Activated CD8-positive, alpha-beta T cell treated with anti-CD3 and anti-CD28 coated beads for 36 hours (primary cell): Measurements from ENCODE around the gene SEC63. TPM values are rescaled to one million over a fixed set of nuclear protein-coding genes. Genes with fewer than 3 reads are reported as not detected.

Source experiments
- ATAC-seq: fragments of 200-7000 bp; cut with Tn5 transposase; one replicate; pipeline ENCODE4 v1.10.0; 2021; ENCODE audit warnings: mild to moderate bottlenecking, moderate library complexity
- CTCF ChIA-PET: fragments of 350-600 bp; sonication (Branson Sonifier 250); formaldehyde crosslinking; loops from one replicate; lab custom pipeline; 2021; ENCODE audit warnings: antibody characterized with exemption; lab: Charles Lee
- POLR2A ChIA-PET: fragments of 350-600 bp; sonication (Branson Sonifier 250); formaldehyde crosslinking; loops from one replicate; lab custom pipeline; 2021; ENCODE audit warnings: antibody characterized with exemption; lab: Charles Lee
- DNase-seq: peaks from one replicate; pipeline ENCODE4 v3.0.0-alpha.2; 2020
- H3K27ac Mint-ChIP-seq: one replicate; pipeline ENCODE4 v1.8.0; 2021; ENCODE audit warnings: mild to moderate bottlenecking, mixed read lengths
- H3K27me3 Mint-ChIP-seq: one replicate; pipeline ENCODE4 v1.8.0; 2021; ENCODE audit warnings: mixed read lengths
- H3K36me3 Mint-ChIP-seq: one replicate; pipeline ENCODE4 v1.8.0; 2021; ENCODE audit warnings: low read depth, mixed read lengths
- H3K4me1 Mint-ChIP-seq: one replicate; pipeline ENCODE4 v1.8.0; 2021; ENCODE audit warnings: low read depth, mixed read lengths
- H3K4me3 Mint-ChIP-seq: one replicate; pipeline ENCODE4 v1.8.0; 2021; ENCODE audit warnings: mild to moderate bottlenecking, moderate library complexity, mixed read lengths
- H3K9me3 Mint-ChIP-seq: one replicate; pipeline ENCODE4 v1.8.0; 2021; ENCODE audit warnings: mixed read lengths
- CTCF ChIP-seq: fragments of 200-600 bp; IDR thresholded peaks from one replicate; pipeline ENCODE4 v1.8.0; 2022; ENCODE audit warnings: antibody characterized with exemption, mild to moderate bottlenecking
- intact Hi-C: fragments of 100-400 bp; cut with micrococcal nuclease; formaldehyde crosslinking; loops from one replicate; pipeline ENCODE4 v1.10.0; 2022
- total RNA-seq, 2 experiments: library from RNA; stranded (reverse); gene quantifications; one replicate each; pipeline ENCODE4 v1.2.3, GENCODE V29; 2021

The SEC63 gene
- total RNA-seq, 2 experiments from 2014 or later: 89.9 to 90.7 TPM

- POLR2A ChIA-PET: interaction anchor here (0.8 to 7.4 kb wide), 16 partner anchors 10 to 258 kb away, joined by 3 to 43 read pairs (median 5); no protein-coding TSS in a partner anchor
- H3K27me3 Mint-ChIP-seq: no peaks in the 10 kb centered on the region
- CTCF ChIA-PET: interaction anchor here (0.6 to 4.4 kb wide), 13 partner anchors 9 to 109 kb away, joined by 3 to 52 read pairs (median 4); no protein-coding TSS in a partner anchor
Observed at GRCh38 chr6:107822176-107823046, 135.6 kb downstream of the SEC63 start.

GRCh38 chr6:107821591-107821990 is 136.4 kb downstream of the SEC63 start:
- ATAC-seq: no peak
- DNase-seq: no peak
- Mint-ChIP-seq H3K27ac (peak overlapping the region; percentile 94), H3K9me3 (no peaks in the 10 kb centered on the region), H3K36me3 (peaks cover 9% of the 10 kb centered on the region), H3K4me1 (peaks cover 77% of the 10 kb centered on the region), H3K4me3 (peak overlapping the region; percentile 88), H3K27me3 (no peaks in the 10 kb centered on the region)
- CTCF ChIA-PET: interaction anchor here (1.1 to 4.4 kb wide), 10 partner anchors 10 to 118 kb away, joined by 3 to 52 read pairs (median 4); no protein-coding TSS in a partner anchor
- POLR2A ChIA-PET: interaction anchor here (0.8 to 7.4 kb wide), 8 partner anchors 9 to 259 kb away, joined by 3 to 43 read pairs (median 10); no protein-coding TSS in a partner anchor
- TF ChIP-seq CTCF: no peak
- intact Hi-C loops: loop anchor here (5.0 kb wide), 3 partner anchors 34 to 109 kb away; no protein-coding TSS in a partner anchor

More at GRCh38 chr6:107822176-107823046, 135.6 kb downstream of the SEC63 start:
- Mint-ChIP-seq H3K27ac (peak overlapping the region; percentile 94), H3K4me1 (peaks cover 70% of the 10 kb centered on the region), H3K4me3 (peak overlapping the region; percentile 88), H3K36me3 (peaks cover 9% of the 10 kb centered on the region), H3K9me3 (no peaks in the 10 kb centered on the region)
- TF ChIP-seq CTCF: no peak
- DNase-seq: peak; percentile 70
- peak; percentile 24 for ATAC-seq
- intact Hi-C loops: loop anchor here (5.0 kb wide), 3 partner anchors 35 to 110 kb away; no protein-coding TSS in a partner anchor

- intact Hi-C loops: loop anchor here (5.0 kb wide), 3 partner anchors 33 to 108 kb away; no protein-coding TSS in a partner anchor
- POLR2A ChIA-PET: interaction anchor here (0.9 to 7.4 kb wide), 5 partner anchors 9 to 89 kb away, joined by 3 to 43 read pairs (median 14); no protein-coding TSS in a partner anchor
- Mint-ChIP-seq H3K4me3 (peak overlapping the region; percentile 88), H3K27ac (peak overlapping the region; percentile 94), H3K27me3 (no peaks in the 10 kb centered on the region), H3K36me3 (peaks cover 9% of the 10 kb centered on the region), H3K4me1 (peaks cover 82% of the 10 kb centered on the region), H3K9me3 (no peaks in the 10 kb centered on the region)
- ATAC-seq: peak; percentile 7
- no peak for TF ChIP-seq CTCF
- CTCF ChIA-PET: interaction anchor here (1.1 to 7.1 kb wide), 9 partner anchors 9 to 117 kb away, joined by 3 to 52 read pairs (median 4); no protein-coding TSS in a partner anchor
- peak; percentile 58 for DNase-seq
Observed at GRCh38 chr6:107820338-107821261, 137.4 kb downstream of the SEC63 start.

- peak; percentile 60 for DNase-seq
- Mint-ChIP-seq H3K4me1 (peaks cover 80% of the 10 kb centered on the region), H3K27me3 (no peaks in the 10 kb centered on the region), H3K9me3 (no peaks in the 10 kb centered on the region), H3K36me3 (peaks cover 10% of the 10 kb centered on the region), H3K27ac (peak overlapping the region; percentile 94), H3K4me3 (peak overlapping the region; percentile 88)
- ChIA-PET CTCF (interaction anchor here (0.6 to 7.1 kb wide), 5 partner anchors 8 to 92 kb away, joined by 3 to 46 read pairs (median 4); no protein-coding TSS in a partner anchor), POLR2A (interaction anchor here (1.4 to 7.4 kb wide), 4 partner anchors 9 to 89 kb away, joined by 4 to 43 read pairs (median 28); no protein-coding TSS in a partner anchor)
- TF ChIP-seq CTCF: no peak
- peak; percentile 15 for ATAC-seq
- intact Hi-C loops: loop anchor here (5.0 kb wide), 3 partner anchors 33 to 108 kb away; no protein-coding TSS in a partner anchor
Observed at GRCh38 chr6:107819964-107820337, 138.1 kb downstream of the SEC63 start.
